GM23338 (cell line): ENCODE data around the gene VSTM2A. TPM values are rescaled to one million over a fixed set of nuclear protein-coding genes. Genes with fewer than 3 reads are reported as not detected.
A peak's percentile ranks its signal among the peaks of the same experiment; 100 is the strongest.

Source experiments
- ATAC-seq: fragments of 200-7000 bp; cut with Tn5 transposase; 3 replicates; pipeline ENCODE4 v1.9.1; 2020
- DNase-seq: peaks from one replicate; pipeline ENCODE4 v3.0.0-alpha.2; 2015; ENCODE audit warnings: low spot score
- H2AFZ ChIP-seq: fragments of 200-600 bp; sonication (generic); 2 replicates; pipeline ENCODE4 v1.8.0; 2016; ENCODE audit warnings: antibody characterized with exemption, mild to moderate bottlenecking, moderate library complexity
- H3F3A ChIP-seq: fragments of 200-600 bp; sonication (generic); replicated peaks from 2 replicates; pipeline ENCODE4 v1.8.0; 2017; ENCODE audit warnings: antibody characterized with exemption, mixed run types, low read depth
- H3K27ac ChIP-seq: fragments of 200-600 bp; sonication (generic); 2 replicates; pipeline ENCODE4 v1.6.1; 2016; ENCODE audit warnings: low read depth
- H3K27me3 ChIP-seq: fragments of 200-600 bp; sonication (generic); 2 replicates; pipeline ENCODE4 v1.8.0; 2016; ENCODE audit warnings: mild to moderate bottlenecking, mixed run types, moderate library complexity; ENCODE audit not compliant: insufficient read depth
- H3K36me3 ChIP-seq: fragments of 200-600 bp; sonication (generic); 2 replicates; pipeline ENCODE4 v1.8.0; 2016; ENCODE audit warnings: mild to moderate bottlenecking; ENCODE audit not compliant: insufficient read depth
- H3K4me1 ChIP-seq: fragments of 200-600 bp; sonication (generic); 2 replicates; pipeline ENCODE4 v1.8.0; 2016; ENCODE audit warnings: mild to moderate bottlenecking, moderate library complexity; ENCODE audit not compliant: insufficient read depth
- H3K4me2 ChIP-seq: fragments of 200-600 bp; sonication (generic); 2 replicates; pipeline ENCODE4 v1.7.1; 2017; ENCODE audit warnings: mixed run types
- H3K4me3 ChIP-seq: fragments of 200-600 bp; sonication (generic); 2 replicates; pipeline ENCODE4 v1.6.1; 2016; ENCODE audit warnings: mixed run types
- H3K79me2 ChIP-seq: fragments of 200-600 bp; sonication (generic); replicated peaks from 2 replicates; pipeline ENCODE4 v1.8.0; 2017; ENCODE audit warnings: mild to moderate bottlenecking; ENCODE audit not compliant: insufficient read depth
- H3K9me2 ChIP-seq: fragments of 200-600 bp; sonication (generic); 2 replicates; pipeline ENCODE4 v1.8.0; 2017; ENCODE audit not compliant: insufficient read depth
- H4K20me1 ChIP-seq: fragments of 200-600 bp; sonication (generic); replicated peaks from 2 replicates; pipeline ENCODE4 v1.8.0; 2017; ENCODE audit warnings: mild to moderate bottlenecking; ENCODE audit not compliant: insufficient read depth
- H3K27ac Mint-ChIP-seq: 2 replicates; pipeline ENCODE4 v1.8.0; 2020; ENCODE audit warnings: inconsistent platforms, mild to moderate bottlenecking, moderate library complexity, mixed read lengths
- H3K27me3 Mint-ChIP-seq: 3 replicates; pipeline ENCODE4 v1.8.0; 2022; ENCODE audit warnings: low read depth, mild to moderate bottlenecking, moderate library complexity, mixed read lengths, inconsistent platforms; ENCODE audit not compliant: insufficient read depth, poor library complexity
- H3K36me3 Mint-ChIP-seq: 3 replicates; pipeline ENCODE4 v1.8.0; 2021; ENCODE audit warnings: low read depth, mild to moderate bottlenecking, inconsistent platforms, moderate library complexity, mixed read lengths
- H3K4me1 Mint-ChIP-seq: 3 replicates; pipeline ENCODE4 v1.8.0; 2020; ENCODE audit warnings: mild to moderate bottlenecking, inconsistent platforms, mixed read lengths
- H3K4me3 Mint-ChIP-seq: 3 replicates; pipeline ENCODE4 v1.8.0; 2021; ENCODE audit warnings: moderate library complexity, mild to moderate bottlenecking, inconsistent platforms, mixed read lengths
- H3K9me3 Mint-ChIP-seq: 3 replicates; pipeline ENCODE4 v1.8.0; 2020; ENCODE audit warnings: moderate library complexity, mild to moderate bottlenecking, inconsistent platforms, mixed read lengths
- EZH2 ChIP-seq: fragments of 200-600 bp; sonication (generic); IDR thresholded peaks from one replicate; pipeline ENCODE4 v1.8.0; 2017; ENCODE audit warnings: antibody characterized with exemption, mild to moderate bottlenecking, low read depth; ENCODE audit not compliant: unreplicated experiment
- NANOG ChIP-seq: IDR thresholded peaks from 2 replicates; pipeline ENCODE4 v1.6.1; 2016; ENCODE audit warnings: antibody characterized with exemption, borderline replicate concordance
- POLR2AphosphoS5 ChIP-seq: IDR thresholded peaks from 2 replicates; pipeline ENCODE4 v1.6.1; 2016; ENCODE audit warnings: antibody characterized with exemption, low read depth
- STAT1 ChIP-seq: IDR thresholded peaks from one replicate; pipeline ENCODE4 v1.6.1; 2016; ENCODE audit warnings: antibody characterized with exemption; ENCODE audit not compliant: unreplicated experiment
- ZNF114 ChIP-seq: fragments of 250-450 bp; sonication (Bioruptor Pico); IDR thresholded peaks from 2 replicates; pipeline ENCODE4 v1.5.0; 2020; ENCODE audit warnings: mild to moderate bottlenecking, moderate library complexity
- polyA plus RNA-seq: library from polyadenylated mRNA; unstranded; fragments of >200 nt; fragmentation: Nextera tagmentation; extraction: Ambion mirVana; gene quantifications from 2 replicates; pipeline ENCODE4 v1.2.1, GENCODE V29; 2016
- total RNA-seq: library from RNA; depleted of rRNA; stranded (reverse); fragments of >200 nt; shearing (Covaris generic); gene quantifications from 2 replicates; pipeline ENCODE4 v1.2.3, GENCODE V29; 2014
- TF ChIP-seq, protein P1 (sequence below), 2 experiments: fragments of 200-600 bp in 1 of 2; sonication (generic) in 1 of 2; conservative IDR thresholded peaks; 2 replicates each; pipeline versions ENCODE4 v1.5.1 to v1.6.1; 2016 to 2017; ENCODE audit warnings: antibody characterized with exemption in 2 of 2, low read depth in 2 of 2, mild to moderate bottlenecking in 2 of 2, moderate library complexity in 1 of 2
- TF ChIP-seq, protein P2 (sequence below): IDR thresholded peaks from 2 replicates; pipeline ENCODE4 v1.6.1; 2016; ENCODE audit warnings: antibody characterized with exemption
- TF ChIP-seq, protein P3 (sequence below): fragments of 250-450 bp; sonication (Bioruptor Pico); IDR thresholded peaks from 2 replicates; pipeline ENCODE4 v1.5.0; 2020; ENCODE audit warnings: mild to moderate bottlenecking, moderate library complexity

VSTM2A gene
- total and polyA plus RNA-seq, 2 experiments from 2014 or later: 0.73 to 0.79 TPM

DNA sequence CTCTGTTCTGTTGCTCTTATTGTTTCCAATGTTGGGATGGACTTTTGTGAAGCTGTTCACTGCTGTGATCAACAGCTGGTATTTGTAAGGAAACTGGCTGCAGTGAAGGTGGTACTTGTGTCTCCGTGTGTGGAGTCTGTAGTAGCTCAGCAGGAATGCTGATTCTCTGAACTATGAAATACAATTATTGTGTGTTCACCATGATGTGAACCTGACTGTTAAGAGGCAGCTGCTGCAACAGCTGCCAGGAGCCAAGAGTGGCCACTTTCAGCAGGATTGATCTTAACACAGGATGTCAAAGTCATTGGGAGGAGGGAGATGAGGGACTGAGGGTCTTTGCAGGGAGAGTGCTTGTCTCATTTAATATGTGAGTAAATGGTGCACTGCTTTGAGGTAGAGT is 13.9 kb downstream of the VSTM2A start:
- ATAC-seq (no peak), DNase-seq (no peak)
- Mint-ChIP-seq H3K27ac (no peak overlapping the region), H3K36me3 (no peaks in the 10 kb centered on the region; the same call in 2 of the 3 replicates), H3K27me3 (peaks cover 3% of the 10 kb centered on the region), H3K9me3 (no peaks in the 10 kb centered on the region), H3K4me1 (peaks cover 14% of the 10 kb centered on the region; the same call in 2 of the 3 replicates), H3K4me3 (no peak overlapping the region)
- H3K36me3 ChIP-seq: no peaks in the 10 kb centered on the region
- H3F3A ChIP-seq: no peaks in the 10 kb centered on the region
- peak overlapping the region; percentile 10; the same call in 1 of the 2 replicates for H3K4me2 ChIP-seq
- no peak overlapping the region for H3K27ac ChIP-seq
- TF ChIP-seq, protein P1, sequence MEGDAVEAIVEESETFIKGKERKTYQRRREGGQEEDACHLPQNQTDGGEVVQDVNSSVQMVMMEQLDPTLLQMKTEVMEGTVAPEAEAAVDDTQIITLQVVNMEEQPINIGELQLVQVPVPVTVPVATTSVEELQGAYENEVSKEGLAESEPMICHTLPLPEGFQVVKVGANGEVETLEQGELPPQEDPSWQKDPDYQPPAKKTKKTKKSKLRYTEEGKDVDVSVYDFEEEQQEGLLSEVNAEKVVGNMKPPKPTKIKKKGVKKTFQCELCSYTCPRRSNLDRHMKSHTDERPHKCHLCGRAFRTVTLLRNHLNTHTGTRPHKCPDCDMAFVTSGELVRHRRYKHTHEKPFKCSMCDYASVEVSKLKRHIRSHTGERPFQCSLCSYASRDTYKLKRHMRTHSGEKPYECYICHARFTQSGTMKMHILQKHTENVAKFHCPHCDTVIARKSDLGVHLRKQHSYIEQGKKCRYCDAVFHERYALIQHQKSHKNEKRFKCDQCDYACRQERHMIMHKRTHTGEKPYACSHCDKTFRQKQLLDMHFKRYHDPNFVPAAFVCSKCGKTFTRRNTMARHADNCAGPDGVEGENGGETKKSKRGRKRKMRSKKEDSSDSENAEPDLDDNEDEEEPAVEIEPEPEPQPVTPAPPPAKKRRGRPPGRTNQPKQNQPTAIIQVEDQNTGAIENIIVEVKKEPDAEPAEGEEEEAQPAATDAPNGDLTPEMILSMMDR (conservative IDR thresholded peaks at IDR 0.05; ENCODE audit: low read depth in 2 of 2): no peak
- TF ChIP-seq EZH2: no peak
- TF ChIP-seq, protein P2, sequence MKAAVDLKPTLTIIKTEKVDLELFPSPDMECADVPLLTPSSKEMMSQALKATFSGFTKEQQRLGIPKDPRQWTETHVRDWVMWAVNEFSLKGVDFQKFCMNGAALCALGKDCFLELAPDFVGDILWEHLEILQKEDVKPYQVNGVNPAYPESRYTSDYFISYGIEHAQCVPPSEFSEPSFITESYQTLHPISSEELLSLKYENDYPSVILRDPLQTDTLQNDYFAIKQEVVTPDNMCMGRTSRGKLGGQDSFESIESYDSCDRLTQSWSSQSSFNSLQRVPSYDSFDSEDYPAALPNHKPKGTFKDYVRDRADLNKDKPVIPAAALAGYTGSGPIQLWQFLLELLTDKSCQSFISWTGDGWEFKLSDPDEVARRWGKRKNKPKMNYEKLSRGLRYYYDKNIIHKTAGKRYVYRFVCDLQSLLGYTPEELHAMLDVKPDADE: no peak
- TF ChIP-seq, protein P3, sequence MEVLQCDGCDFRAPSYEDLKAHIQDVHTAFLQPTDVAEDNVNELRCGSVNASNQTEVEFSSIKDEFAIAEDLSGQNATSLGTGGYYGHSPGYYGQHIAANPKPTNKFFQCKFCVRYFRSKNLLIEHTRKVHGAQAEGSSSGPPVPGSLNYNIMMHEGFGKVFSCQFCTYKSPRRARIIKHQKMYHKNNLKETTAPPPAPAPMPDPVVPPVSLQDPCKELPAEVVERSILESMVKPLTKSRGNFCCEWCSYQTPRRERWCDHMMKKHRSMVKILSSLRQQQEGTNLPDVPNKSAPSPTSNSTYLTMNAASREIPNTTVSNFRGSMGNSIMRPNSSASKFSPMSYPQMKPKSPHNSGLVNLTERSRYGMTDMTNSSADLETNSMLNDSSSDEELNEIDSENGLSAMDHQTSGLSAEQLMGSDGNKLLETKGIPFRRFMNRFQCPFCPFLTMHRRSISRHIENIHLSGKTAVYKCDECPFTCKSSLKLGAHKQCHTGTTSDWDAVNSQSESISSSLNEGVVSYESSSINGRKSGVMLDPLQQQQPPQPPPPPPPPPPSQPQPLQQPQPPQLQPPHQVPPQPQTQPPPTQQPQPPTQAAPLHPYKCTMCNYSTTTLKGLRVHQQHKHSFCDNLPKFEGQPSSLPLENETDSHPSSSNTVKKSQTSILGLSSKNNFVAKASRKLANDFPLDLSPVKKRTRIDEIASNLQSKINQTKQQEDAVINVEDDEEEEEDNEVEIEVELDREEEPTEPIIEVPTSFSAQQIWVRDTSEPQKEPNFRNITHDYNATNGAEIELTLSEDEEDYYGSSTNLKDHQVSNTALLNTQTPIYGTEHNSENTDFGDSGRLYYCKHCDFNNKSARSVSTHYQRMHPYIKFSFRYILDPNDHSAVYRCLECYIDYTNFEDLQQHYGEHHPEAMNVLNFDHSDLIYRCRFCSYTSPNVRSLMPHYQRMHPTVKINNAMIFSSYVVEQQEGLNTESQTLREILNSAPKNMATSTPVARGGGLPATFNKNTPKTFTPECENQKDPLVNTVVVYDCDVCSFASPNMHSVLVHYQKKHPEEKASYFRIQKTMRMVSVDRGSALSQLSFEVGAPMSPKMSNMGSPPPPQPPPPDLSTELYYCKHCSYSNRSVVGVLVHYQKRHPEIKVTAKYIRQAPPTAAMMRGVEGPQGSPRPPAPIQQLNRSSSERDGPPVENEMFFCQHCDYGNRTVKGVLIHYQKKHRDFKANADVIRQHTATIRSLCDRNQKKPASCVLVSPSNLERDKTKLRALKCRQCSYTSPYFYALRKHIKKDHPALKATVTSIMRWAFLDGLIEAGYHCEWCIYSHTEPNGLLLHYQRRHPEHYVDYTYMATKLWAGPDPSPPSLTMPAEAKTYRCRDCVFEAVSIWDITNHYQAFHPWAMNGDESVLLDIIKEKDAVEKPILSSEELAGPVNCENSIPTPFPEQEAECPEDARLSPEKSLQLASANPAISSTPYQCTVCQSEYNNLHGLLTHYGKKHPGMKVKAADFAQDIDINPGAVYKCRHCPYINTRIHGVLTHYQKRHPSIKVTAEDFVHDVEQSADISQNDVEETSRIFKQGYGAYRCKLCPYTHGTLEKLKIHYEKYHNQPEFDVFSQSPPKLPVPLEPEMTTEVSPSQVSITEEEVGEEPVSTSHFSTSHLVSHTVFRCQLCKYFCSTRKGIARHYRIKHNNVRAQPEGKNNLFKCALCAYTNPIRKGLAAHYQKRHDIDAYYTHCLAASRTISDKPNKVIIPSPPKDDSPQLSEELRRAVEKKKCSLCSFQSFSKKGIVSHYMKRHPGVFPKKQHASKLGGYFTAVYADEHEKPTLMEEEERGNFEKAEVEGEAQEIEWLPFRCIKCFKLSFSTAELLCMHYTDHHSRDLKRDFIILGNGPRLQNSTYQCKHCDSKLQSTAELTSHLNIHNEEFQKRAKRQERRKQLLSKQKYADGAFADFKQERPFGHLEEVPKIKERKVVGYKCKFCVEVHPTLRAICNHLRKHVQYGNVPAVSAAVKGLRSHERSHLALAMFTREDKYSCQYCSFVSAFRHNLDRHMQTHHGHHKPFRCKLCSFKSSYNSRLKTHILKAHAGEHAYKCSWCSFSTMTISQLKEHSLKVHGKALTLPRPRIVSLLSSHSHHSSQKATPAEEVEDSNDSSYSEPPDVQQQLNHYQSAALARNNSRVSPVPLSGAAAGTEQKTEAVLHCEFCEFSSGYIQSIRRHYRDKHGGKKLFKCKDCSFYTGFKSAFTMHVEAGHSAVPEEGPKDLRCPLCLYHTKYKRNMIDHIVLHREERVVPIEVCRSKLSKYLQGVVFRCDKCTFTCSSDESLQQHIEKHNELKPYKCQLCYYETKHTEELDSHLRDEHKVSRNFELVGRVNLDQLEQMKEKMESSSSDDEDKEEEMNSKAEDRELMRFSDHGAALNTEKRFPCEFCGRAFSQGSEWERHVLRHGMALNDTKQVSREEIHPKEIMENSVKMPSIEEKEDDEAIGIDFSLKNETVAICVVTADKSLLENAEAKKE: no peak
- TF ChIP-seq POLR2AphosphoS5: no peak
- no peak for TF ChIP-seq STAT1
- no peak for TF ChIP-seq NANOG
- TF ChIP-seq ZNF114: no peak
- H3K9me2 ChIP-seq: 0 out of 2 replicates have a peak, but pooled peaks cover 5% of the 10 kb centered on the region
- no peak overlapping the region for H2AFZ ChIP-seq
- no peaks in the 10 kb centered on the region for H3K27me3 ChIP-seq
- H3K4me1 ChIP-seq: peaks cover 8% of the 10 kb centered on the region
- no peaks in the 10 kb centered on the region for H4K20me1 ChIP-seq
- H3K4me3 ChIP-seq: no peak overlapping the region
- no peaks in the 10 kb centered on the region for H3K79me2 ChIP-seq
